ENCODE results near the gene SLC39A11.

DNA sequence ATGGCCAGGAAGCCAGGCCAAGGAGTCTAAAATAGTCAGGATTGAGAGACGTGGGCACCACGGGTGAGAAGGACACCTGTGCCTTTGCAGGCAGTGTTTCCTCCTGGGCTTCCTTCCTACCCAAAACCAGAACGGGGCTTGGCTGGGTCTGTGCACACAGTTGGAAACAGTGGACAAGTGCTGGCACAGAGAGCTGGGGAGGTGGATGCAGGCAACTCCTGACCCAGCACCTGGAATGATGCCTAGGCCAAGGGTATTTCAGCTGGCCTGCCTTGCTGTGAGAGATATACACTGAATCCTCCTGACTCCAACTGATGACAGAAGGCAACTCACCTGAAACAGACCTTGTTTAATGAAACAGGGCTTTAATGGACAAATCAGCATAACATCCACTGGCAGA is 186.2 kb downstream of the SLC39A11 start:
- no peak for TF ChIP-seq EZH2 (IDR thresholded peaks at IDR 0.05; ENCODE audit: insufficient read depth, poor library complexity, severe bottlenecking)
- no peak for TF ChIP-seq EZH2phosphoT487 (IDR thresholded peaks at IDR 0.05; ENCODE audit: insufficient read depth, low read depth)

All from GM23248 (cell line).